HG03469 (cell line): ENCODE data around the gene PTBP1.

Experiments
- ATAC-seq: cut with Tn5 transposase; IDR thresholded peaks from one replicate; pipeline ENCODE4 v1.9.1; 2021; ENCODE audit warnings: mild to moderate bottlenecking, moderate library complexity, moderate number of reproducible peaks; ENCODE audit not compliant: unreplicated experiment

PTBP1 gene

GRCh38 chr19:796692-797527, at the start of gene PTBP1:
PTBP1 (plus strand) TSS chr19:797452; CDS start chr19:797498, 46 bp downstream.
- peak; percentile 58 for ATAC-seq

DNA sequence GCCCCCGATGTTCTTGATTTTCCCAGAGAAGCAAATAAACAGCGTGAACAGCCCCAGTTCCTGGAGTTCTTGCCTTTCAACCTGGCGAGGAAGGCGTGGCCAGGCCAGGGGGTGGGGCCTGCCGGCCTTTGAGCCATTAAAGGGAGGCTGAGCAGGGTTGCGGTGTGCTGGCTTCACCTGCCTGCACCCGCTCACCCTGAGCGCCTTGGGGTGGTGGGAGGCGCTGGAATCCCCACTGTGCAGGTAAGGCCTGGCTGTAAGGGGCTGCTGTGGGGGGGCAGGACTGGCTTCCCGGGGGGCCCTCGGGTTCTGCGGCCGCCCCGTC, 49.0 kb upstream of the PTBP1 start:
- no peak for ATAC-seq

- no peak for ATAC-seq
Measured at GRCh38 chr19:749811-750210, 47.4 kb upstream of the PTBP1 start.

DNA sequence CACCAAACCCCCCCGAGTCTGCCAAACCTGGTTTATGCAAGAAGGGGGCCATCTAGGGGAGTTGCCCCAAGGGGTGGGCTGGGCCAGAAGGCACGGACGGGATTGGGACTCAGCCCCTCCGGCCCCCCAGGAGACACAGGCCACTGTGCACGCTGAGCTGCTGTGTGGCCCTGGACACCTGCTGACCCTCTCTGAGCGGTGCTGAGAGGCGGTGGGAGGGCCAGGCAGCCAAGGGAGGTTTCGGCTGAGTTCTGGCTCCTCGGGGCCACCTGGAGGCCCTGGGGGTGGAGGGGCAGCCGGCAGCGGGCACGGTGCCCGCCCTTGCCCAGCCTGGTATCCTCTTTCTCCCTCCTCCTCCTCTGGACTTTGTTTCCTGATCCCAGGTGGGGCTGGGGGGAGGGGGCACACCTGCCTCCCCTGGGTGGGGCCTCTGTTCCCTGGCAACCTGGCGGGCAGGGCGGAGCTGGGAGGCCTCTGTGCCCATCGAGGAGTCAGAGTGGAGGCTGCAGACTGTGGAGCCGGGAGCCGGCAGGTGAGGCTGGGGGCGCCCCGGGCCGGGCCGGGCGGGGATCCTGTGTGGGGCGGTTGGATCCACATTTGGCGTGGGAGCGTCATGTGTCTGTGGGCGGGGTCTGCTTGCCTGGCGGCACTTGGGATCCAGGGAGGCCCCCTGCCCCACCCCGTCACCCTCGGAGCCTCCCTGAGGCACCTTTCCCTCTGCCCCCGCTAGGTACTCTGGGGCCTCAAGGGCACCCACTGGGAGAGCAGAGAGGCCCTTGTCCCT, 46.4 kb upstream of the PTBP1 start, which contains the start of gene MISP:
Gene MISP, plus strand, starts transcription at position 473 of the 784 bp plus-strand sequence. CDS start 5,835 bp downstream, outside the sequence.
- no peak for ATAC-seq

- no peak for ATAC-seq
Measured at GRCh38 chr19:751501-752341, 45.5 kb upstream of the PTBP1 start.

- ATAC-seq = no peak
Measured at GRCh38 chr19:752652-753517, 44.4 kb upstream of the PTBP1 start.

DNA sequence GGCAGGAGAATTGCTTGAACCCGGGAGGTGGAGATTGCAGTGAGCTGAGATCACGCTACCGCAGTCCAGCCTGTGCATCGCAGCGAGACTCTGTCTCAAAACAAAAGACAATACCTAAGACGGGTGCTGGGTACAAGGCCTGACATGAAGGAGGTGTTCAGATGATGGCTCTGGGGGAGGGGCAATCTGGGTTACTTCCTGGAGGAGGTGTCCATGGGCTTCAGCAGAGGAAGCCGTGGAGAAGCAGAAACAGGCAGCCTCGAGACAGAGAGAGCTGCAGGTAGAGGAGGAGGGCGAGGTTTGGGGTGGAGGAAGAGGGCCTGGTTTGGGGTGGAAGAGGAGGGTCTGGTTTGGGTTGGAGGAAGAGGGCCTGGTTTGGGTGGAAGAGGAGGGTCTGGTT, 42.7 kb upstream of the PTBP1 start:
- no peak for ATAC-seq

DNA sequence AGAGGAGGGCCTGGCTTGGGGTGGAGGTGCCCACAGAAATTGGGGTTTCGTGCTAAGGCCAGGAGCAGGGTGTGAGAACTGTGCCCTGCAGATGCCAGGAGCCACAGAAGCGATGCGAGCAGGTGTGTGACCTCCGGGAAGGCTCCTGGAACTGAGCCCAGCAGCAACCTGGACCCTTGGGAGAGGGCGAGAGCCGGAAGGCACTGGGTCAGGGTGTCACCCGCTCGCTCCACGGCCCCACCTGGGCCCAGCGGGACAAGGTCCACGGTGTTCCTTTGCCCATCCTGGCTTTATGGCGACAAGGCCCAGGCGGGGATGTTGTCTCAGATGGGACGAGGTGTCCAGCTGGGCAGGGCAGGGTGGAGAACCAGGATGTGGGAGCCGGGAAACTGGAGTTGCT, 42.2 kb upstream of the PTBP1 start:
- ATAC-seq = no peak

DNA sequence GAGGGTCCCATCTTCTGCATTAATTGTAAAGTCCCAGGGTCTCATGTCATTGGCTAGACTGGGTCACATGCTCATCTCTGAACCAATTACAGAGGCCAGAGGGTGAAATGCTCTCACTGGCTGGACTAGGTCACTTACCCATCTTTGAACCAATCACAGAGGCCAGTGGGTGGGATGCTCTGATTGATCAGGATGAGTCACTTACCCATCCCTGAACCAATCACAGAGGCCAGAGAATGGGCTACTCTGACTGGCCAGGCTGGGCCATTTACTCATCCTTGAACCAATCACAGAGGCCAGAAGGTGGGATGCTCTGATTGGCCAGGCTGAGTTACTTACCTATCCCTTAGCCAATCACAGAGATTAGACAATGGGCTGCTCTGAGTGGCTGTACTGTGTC, 41.0 kb upstream of the PTBP1 start:
- no peak for ATAC-seq

GRCh38 chr19:756821-757688, 40.2 kb upstream of the PTBP1 start:
- no peak for ATAC-seq

- ATAC-seq = no peak
Measured at GRCh38 chr19:757811-758668, 39.2 kb upstream of the PTBP1 start.

DNA sequence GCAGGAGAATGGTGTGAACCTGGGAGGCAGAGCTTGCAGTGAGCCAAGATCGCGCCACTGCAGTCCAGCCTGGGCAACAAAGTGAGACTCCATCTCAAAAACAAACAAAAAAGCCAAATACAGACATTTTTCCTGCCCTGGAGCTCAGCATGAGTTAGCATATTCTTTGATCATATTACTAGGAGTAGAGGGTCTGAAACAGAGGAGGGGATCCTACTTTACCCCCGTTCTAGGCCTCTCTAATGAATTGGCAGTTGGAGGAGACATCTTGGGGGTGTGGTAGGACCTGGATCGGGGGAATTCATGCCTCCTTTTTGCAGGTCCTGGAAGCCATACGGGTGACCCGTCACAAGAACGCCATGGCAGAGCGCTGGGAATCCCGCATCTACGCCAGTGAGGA, 34.1 kb upstream of the PTBP1 start:
- ATAC-seq = no peak

- no peak for ATAC-seq
Measured at GRCh38 chr19:763869-764268, 33.4 kb upstream of the PTBP1 start.

DNA sequence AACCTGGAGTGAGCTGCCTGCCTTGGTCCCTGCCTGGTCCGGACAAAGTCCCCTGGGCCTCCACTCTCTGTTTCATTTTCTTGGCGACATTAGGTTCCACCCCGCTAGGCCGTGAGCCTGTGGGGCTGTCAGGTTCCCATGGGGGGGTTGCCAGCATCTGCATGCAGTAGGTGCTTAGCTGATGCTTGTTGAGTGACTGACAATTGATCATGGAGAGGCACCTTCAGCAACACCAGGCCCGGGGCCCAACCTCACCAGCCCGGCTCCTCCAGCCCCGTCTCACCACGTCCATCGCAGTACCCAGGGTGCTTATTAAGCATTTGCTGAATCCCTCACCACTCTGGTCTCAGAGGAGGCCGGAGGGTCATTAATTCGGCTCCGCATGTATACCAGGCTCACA, 33.0 kb upstream of the PTBP1 start:
- no peak for ATAC-seq

DNA sequence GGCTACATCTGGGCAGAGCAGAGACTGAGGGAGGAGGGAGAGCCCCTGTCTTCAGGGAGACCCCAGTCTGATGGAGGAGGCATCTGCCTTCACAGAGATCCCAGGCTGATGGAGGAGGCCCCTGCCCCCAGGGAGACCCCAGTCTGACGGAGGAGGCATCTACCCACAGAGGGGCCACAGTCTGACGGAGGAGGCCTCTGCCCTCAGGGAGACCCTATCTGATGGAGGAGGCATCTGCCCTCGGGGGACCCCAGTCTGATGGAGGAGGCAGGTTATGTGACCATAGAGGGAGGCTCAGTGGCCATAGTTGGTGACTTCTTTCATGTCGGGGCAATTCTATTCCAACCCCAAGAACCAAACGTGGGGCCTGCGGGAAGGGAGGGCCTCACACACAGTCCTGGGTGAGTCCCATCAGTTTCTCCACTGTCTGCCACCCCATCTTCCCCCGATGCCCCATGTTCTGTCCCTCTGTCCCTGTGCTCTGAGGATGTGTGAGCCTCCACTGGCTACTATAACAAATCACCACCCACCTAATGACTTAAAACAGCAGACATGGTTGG, 32.0 kb upstream of the PTBP1 start:
- ATAC-seq = no peak

- no peak for ATAC-seq
Measured at GRCh38 chr19:768424-768823, 28.8 kb upstream of the PTBP1 start.

GRCh38 chr19:769616-770015, 27.6 kb upstream of the PTBP1 start:
- ATAC-seq = no peak

GRCh38 chr19:771332-771785, 25.9 kb upstream of the PTBP1 start:
- ATAC-seq = no peak
